C4-2B (cell line): ENCODE data around the gene DCAF8L1.

Experiments
- H3K27ac ChIP-seq: fragments of 450-650 bp; 2 replicates; pipeline ENCODE4 v1.5.1; 2017
- ZFX ChIP-seq: fragments of 450-650 bp; IDR thresholded peaks from 2 replicates; pipeline ENCODE4 v1.6.1; 2017
- TF ChIP-seq, protein P1 (sequence below): fragments of 450-650 bp; conservative IDR thresholded peaks from 2 replicates; pipeline ENCODE4 v1.5.1; 2017; ENCODE audit warnings: mild to moderate bottlenecking

DCAF8L1 gene

DNA sequence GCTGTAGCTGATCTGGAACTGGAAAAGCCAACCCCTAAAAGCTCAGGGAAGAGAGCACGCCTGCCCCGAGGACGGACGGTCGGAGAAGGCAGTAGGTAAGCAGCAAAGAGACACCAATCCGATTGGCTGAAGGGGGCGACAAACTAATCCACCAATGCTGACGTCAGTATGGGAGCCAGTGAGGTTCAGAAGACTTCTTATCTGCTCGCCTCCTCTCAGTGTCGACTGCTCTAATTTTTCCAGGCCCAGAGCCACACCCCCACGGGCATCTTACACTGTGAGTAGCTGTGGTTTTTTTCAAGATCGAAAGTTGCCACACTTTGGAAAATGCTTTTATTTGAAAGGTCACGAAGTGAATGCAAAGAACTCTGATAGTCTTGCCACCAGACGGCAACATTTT is at the start of gene DCAF8L1:
Gene DCAF8L1 (minus strand): TSS at position 101 of the 400 bp plus-strand sequence. CDS start 115 bp downstream, outside the sequence.
- no peak within 1 kb of the TSS for H3K27ac ChIP-seq
- no peak for TF ChIP-seq ZFX
- TF ChIP-seq, protein P1, sequence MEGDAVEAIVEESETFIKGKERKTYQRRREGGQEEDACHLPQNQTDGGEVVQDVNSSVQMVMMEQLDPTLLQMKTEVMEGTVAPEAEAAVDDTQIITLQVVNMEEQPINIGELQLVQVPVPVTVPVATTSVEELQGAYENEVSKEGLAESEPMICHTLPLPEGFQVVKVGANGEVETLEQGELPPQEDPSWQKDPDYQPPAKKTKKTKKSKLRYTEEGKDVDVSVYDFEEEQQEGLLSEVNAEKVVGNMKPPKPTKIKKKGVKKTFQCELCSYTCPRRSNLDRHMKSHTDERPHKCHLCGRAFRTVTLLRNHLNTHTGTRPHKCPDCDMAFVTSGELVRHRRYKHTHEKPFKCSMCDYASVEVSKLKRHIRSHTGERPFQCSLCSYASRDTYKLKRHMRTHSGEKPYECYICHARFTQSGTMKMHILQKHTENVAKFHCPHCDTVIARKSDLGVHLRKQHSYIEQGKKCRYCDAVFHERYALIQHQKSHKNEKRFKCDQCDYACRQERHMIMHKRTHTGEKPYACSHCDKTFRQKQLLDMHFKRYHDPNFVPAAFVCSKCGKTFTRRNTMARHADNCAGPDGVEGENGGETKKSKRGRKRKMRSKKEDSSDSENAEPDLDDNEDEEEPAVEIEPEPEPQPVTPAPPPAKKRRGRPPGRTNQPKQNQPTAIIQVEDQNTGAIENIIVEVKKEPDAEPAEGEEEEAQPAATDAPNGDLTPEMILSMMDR: no peak

DNA sequence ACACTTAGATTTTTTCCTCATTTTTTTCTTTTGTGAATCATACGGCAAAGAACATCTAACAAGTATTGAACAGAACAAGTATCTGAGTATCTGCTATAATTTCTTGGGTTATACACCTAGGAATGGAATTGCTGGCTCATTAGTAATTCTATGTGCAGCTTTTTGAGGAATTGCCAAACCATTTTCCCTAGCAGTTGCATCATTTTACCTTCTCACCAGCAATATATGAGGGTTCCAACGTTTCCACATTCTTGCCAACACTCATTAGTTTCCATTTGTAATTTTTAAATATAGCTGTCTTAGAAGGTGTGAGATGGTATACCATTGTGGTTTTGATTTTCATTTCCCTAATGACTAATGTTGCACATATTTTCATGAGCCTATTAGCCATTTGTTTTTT is 41.1 kb upstream of the DCAF8L1 start:
- H3K27ac ChIP-seq: no peak overlapping the region
- TF ChIP-seq, protein P1: no peak
- TF ChIP-seq ZFX: no peak

DNA sequence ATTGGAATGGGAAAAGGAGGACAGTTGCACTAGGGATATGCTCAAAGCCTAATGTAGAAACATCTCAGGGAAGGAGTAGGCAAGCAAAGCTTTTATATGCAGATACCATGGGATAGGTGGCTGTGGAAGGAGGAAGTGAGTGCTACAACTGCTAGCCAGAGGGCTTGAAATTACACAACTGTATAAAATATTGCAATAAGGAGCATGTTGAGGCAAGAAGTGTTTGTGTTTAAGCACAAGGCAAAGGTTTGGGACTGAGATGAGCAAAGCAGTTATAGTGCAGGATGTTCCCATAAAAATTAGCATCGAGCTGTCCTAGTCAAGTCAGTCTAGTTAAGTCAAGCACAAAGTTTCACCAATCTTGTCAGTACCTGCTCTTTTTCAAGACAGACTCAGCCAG is 35.6 kb upstream of the DCAF8L1 start:
- H3K27ac ChIP-seq: no peak overlapping the region
- TF ChIP-seq, protein P1: no peak

DNA sequence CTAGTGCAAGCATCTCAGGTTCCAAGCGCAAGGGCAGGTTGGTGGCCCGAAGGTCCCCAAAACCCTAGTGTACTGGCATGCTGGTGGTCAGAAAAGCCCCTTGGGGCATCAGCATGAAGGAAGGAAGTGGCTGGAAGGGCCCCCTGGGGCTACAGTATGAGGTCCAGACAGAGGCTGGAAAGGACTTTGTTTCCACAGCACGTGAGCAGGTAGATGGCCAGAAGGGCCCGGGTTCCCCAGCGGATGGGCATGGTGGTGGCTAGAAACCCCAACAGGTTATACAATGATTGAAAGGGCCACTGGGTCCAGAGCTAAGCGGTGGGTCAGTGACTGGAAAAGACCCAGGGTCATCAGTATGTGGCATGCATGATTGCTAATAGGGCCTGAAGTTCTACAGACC is 34.7 kb upstream of the DCAF8L1 start:
- no peak overlapping the region for H3K27ac ChIP-seq
- TF ChIP-seq, protein P1: no peak
- TF ChIP-seq ZFX: no peak

DNA sequence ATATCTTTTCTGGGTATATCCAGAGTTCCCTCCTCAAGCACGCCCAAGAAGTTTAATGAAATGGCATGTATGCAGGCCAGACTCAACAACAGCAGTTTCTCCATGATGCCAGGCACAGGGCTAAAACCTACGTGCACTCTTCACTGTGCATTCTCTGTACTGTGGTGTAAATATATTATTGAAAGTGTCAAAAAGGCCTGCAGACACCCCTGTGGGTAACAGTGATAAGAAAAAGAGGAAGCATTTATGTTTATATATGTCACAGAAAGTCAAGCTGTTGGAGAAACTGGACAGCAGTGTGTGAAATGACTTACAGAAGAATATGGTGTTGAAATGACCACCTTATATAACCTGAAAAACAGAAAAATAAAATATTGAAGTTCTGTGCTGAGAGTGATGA is 29.6 kb upstream of the DCAF8L1 start:
- H3K27ac ChIP-seq: no peak overlapping the region
- TF ChIP-seq, protein P1: no peak
- no peak for TF ChIP-seq ZFX

- H3K27ac ChIP-seq: no peak overlapping the region
- no peak for TF ChIP-seq ZFX
- TF ChIP-seq, protein P1: no peak
Measured at GRCh38 chrX:27998666-27999065, 17.4 kb upstream of the DCAF8L1 start.

GRCh38 chrX:27997622-27998021 is 16.4 kb upstream of the DCAF8L1 start:
- TF ChIP-seq, protein P1: no peak
- no peak for TF ChIP-seq ZFX
- no peak overlapping the region for H3K27ac ChIP-seq
